GM19328 (cell line): ENCODE measurements around the gene PRPSAP2.
"Not testable (repeated sequence)": the region's sequence is repeated elsewhere in the genome, so short reads cannot be mapped to it uniquely, and the experiment has no call there.

Experiments used
- ATAC-seq: cut with Tn5 transposase; IDR thresholded peaks from one replicate; pipeline ENCODE4 v1.9.1; 2021; ENCODE audit warnings: mild to moderate bottlenecking, moderate library complexity; ENCODE audit not compliant: unreplicated experiment

PRPSAP2 gene

GRCh38 chr17:18937981-18938691, 80.2 kb downstream of the PRPSAP2 start:
- ATAC-seq: no peak

GRCh38 chr17:18938692-18939023, 80.7 kb downstream of the PRPSAP2 start:
- no peak for ATAC-seq

DNA sequence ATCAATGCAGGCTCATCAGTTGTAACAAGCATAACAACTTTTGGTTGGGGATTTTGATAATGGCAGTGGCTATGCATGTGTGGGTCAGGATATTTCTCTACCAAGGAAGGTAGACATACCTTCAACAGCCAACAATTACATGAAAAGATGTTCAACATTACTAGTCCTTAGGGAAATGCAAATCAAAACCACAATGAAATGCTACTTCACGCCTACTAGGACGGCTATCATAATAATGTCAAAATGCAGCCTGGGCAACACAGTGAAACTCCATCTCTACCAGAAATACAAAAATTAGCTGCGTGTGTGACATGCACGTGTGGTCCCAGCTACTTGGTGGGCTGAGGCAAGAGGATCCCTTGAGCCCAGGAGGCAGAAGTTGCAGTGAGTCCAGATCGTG, 86.7 kb downstream of the PRPSAP2 start:
- no peak for ATAC-seq

DNA sequence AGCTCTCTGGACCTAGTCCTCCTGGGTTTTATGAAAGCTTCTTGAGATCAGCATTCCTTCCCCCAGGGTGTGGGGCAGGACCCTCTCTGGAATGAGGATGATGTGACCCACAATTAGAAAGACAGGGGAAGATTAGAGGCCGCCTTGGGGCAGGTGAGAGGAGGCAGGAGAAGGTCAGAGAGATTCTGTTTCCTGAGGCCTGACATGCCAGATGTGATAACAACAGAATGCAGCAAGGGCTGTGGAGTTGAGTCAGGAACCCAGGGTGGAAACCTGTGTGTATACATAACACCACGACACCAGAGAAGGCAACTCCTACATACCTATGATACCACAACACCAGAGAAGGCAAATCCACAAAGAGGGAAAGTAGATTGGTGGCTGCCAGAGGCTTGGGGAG, 88.6 kb downstream of the PRPSAP2 start:
- ATAC-seq: no peak

- ATAC-seq: no peak
Observed at GRCh38 chr17:18947866-18948265, 89.9 kb downstream of the PRPSAP2 start.

GRCh38 chr17:18948476-18949006, 90.6 kb downstream of the PRPSAP2 start:
- no peak for ATAC-seq

DNA sequence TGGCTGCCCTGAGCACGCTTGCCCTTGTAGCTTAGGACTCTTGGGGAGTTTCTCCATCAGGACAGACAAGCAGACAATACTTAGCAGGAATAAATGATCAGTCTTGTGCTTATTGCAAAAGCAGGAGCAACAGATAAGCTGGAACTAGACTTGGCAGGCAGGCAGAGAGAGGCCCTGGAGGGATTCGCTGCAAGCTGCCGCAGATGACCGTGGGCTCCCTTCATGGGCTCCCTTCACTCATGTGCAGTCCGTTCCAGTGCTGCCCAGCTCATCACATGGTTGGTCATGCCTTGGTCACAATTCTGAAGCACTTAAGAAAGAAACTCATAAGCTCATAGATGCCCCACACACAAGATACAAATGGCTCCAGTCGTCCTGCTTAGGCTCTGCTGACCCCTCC, 91.6 kb downstream of the PRPSAP2 start:
- no peak for ATAC-seq

DNA sequence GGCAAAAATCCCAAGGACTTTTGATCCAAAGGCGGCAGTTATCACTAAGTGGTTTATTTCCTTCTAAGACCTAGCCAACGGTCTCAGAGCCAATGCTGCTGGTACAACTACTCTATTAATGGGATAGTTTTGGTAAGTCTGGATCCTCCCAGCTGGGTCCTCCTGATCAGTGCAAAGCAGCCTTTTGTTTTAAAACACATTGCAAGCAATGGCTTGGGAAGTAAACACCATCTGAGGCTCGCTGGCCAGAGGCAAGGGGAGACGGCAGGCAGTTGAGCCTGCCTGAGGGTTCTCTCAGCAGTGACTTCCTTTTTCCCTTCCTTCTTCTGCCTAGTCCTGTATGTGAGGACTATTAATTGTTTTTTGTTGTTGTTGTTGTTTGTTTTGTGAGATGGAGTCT, 92.4 kb downstream of the PRPSAP2 start:
- ATAC-seq: no peak

DNA sequence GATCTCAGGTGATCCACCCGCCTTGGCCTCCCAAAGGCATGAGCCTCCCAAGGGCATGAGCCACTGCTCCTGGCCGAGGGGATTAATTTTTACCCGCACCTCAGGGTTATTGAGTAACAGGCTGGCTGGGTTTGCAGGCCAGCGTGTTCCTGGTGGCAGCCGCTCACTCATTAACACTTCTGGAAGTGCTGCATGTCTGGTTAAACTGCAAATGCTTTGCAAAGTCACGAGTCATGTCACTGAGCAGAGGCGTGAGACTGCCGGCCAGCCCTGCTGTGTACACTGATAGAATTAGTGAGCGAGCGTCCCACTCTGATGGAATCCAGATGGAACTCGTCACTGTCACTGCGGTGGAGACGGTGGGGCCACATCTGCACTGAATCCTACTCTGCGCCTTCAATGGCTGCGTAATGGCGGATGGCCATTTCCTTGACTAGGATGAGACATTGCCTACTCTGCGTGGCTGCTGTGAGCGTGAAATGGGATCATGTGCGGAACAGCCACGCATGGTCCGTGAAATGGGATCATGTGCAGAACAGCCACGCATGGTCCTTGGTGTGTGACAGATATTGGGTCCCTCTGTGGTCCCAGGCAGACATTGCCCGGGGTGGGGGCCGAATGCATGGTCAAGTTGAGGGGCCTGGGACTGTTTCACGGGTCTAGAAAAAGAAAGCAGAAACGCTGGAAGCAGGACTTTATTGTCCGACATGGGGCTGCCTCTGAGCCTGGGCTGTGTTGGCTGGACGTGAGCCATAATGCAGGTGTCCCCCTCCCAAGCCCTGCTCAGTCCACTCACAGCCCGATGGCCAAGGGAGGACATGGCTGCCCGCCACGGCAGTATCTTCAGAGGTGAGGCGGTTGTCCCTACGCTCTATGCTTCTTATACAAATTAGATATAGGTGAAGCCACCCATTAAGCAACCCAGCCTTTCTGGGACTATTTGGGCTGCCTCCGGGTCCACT, 93.3 kb downstream of the PRPSAP2 start:
- ATAC-seq: no peak

- no peak for ATAC-seq
Observed at GRCh38 chr17:18951941-18952842, 94.3 kb downstream of the PRPSAP2 start, which contains the start of gene SLC5A10. Gene SLC5A10, plus strand, starts transcription at chr17:18952165. Its CDS starts 41 bp downstream, at chr17:18952206.

GRCh38 chr17:18953231-18953728, 95.3 kb downstream of the PRPSAP2 start:
- ATAC-seq: no peak

GRCh38 chr17:18954321-18954720, 96.4 kb downstream of the PRPSAP2 start:
- no peak for ATAC-seq

DNA sequence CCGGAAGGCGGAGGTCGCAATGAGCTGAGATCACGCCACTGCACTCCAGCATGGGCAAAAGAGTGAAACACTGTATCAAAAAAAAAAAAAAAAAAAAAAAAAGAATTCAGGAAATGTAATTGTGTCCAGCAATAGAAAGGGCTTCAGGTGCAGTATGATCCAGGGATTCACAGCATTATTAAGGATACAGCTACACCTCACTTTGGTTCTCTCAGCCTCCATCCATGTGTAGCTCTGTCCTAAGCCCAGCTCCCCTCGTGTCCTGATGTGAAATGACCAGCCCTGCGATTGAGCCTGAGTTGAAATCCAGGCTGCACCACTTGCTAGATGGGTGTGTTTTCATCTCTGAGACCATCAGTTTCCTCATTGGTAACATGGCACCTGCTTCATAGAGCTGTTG, 97.1 kb downstream of the PRPSAP2 start:
- ATAC-seq: no peak

DNA sequence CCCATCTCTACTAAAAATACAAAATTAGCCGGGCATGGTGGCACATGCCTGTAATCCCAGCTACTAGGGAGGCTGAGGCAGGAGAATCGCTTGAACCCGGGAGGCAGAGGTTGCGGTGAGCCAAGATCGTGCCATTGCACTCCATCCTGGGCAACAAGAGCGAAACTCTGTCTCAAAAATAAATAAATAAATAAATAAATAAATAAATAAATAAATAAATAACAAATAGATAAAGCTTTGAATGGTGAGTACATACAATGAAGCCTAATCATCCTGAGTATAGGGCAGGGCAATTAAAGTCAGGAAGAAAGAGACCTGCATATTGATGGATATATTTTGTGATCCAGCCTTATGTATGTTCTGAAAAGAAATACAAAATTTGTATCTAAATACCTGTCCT, 98.1 kb downstream of the PRPSAP2 start:
- not testable (repeated sequence) for ATAC-seq

DNA sequence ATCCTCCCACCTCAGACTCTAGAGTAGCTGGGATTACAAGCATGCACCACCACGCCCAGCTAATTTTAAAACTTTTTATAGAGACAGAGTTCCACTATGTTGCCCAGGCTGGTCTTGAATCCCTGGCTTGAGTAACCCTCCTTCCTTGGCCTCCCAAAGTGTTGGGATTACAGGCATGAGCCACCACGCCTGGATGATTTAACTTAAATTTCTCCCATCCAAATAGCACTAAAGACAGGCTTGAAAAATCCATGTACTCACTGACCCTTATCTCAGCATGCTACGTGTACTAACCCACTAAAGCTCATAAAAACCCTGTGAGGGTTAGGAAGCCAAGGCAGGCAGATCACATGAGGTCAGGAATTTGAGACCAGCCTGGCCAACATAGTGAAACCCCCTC, 98.7 kb downstream of the PRPSAP2 start:
- no peak for ATAC-seq

DNA sequence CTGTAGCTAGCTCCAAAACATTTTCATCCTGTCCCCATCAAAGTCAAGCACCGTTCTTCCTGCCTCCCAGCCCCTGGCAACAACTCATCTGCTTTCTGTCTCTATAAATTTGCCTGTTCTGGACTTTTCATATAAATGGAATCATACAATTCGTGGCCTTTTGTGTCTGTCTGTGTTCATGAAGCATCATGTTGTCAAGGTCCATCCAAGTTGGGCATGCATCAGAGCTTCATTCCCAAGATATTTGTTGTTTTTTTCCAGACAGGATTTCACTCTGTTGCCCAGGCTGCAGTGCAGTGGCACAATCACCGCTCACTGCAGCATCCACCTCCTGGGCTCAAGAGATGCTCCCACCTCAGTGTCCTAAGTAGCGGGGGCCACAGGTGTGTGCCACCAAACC, 99.9 kb downstream of the PRPSAP2 start:
- no peak for ATAC-seq

- no peak for ATAC-seq
Observed at GRCh38 chr17:18958611-18959010, 100.7 kb downstream of the PRPSAP2 start.

DNA sequence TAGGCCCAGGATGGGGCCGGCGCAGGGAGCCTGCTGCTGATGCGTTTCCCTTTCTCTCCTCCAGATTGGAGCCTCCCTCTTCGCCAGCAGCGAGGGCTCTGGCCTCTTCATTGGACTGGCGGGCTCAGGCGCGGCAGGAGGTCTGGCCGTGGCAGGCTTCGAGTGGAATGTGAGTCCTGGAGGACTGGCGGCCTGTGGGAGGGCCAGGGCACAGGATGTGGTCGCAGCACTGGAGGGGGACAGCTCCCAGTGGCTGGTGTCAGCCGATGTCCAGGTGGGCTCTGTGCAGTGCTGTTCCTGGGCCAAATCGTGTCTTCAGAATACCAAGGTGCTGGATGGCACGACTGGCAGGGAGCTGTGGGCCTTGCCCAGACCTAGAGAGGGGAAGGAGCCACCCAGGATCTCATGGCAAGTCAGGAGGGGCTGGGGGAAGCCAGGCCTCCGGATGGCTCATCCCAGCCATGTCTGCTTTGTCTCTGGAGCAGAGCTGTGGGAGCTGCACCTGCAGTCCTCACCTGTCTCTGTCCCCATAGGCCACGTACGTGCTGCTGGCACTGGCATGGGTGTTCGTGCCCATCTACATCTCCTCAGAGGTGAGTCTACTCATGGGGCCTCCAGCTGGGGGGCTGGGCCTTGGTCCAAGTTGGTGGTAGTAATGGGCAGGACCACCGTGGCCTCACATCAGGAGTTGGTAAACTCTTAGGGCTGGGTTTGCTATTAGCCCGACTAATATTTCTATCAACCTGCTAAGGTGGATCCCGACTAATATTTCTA, 101.3 kb downstream of the PRPSAP2 start:
- ATAC-seq: no peak

GRCh38 chr17:18959845-18960240, 101.9 kb downstream of the PRPSAP2 start:
- ATAC-seq: no peak

DNA sequence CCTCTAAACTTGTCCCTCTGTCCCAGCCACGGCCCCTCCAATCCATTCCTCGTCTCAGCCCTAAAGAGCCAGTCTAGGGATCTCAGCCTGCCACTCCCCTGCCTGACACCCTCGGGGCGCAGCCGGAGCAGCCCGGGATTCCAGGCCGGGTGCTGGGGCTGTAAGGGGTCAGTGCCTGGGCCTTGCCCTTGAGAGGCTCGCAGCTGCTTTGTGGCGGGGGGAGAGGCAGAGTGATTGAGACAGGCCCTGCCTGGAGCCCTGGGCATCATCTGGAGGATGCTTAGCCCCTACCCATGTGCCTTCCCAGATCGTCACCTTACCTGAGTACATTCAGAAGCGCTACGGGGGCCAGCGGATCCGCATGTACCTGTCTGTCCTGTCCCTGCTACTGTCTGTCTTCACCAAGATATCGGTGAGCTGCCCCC, 102.3 kb downstream of the PRPSAP2 start:
- ATAC-seq: no peak
